Ishikawa (cell line): ENCODE data around the gene TBC1D8.

Source experiments
- CEBPB ChIP-seq: IDR thresholded peaks from 2 replicates; pipeline ENCODE4 v1.6.1; 2012
- CREB1 ChIP-seq: IDR thresholded peaks from 2 replicates; pipeline ENCODE4 v1.6.1; 2012; ENCODE audit warnings: low read depth
- MAX ChIP-seq: IDR thresholded peaks from 2 replicates; pipeline ENCODE4 v1.6.1; 2012
- NFIC ChIP-seq: IDR thresholded peaks from 2 replicates; pipeline ENCODE4 v1.6.1; 2012
- REST ChIP-seq: IDR thresholded peaks from 2 replicates; pipeline ENCODE4 v1.6.1; 2012; ENCODE audit warnings: low read depth, mild to moderate bottlenecking
- TAF1 ChIP-seq: IDR thresholded peaks from 2 replicates; pipeline ENCODE4 v1.6.1; 2012; ENCODE audit warnings: low read depth, mild to moderate bottlenecking
- USF1 ChIP-seq: IDR thresholded peaks from 2 replicates; pipeline ENCODE4 v1.6.1; 2012
- YY1 ChIP-seq: IDR thresholded peaks from 2 replicates; pipeline ENCODE4 v1.6.1; 2012; ENCODE audit warnings: low read depth
- ZBTB7A ChIP-seq: IDR thresholded peaks from 2 replicates; pipeline ENCODE4 v1.6.1; 2012; ENCODE audit warnings: low read depth

- TF ChIP-seq MAX = 0 out of 2 replicates have a peak, but pooled peaks have one; percentile 21
- no peak for TF ChIP-seq CREB1
- no peak for TF ChIP-seq YY1
- no peak for TF ChIP-seq USF1
- TF ChIP-seq NFIC = peak; percentile 59
- TF ChIP-seq CEBPB = no peak
- TF ChIP-seq ZBTB7A = no peak
- TF ChIP-seq TAF1 = no peak
- TF ChIP-seq REST = no peak
Measured at GRCh38 chr2:101047075-101047766, 104.0 kb downstream of the TBC1D8 start.
